Esophagus muscularis mucosa (tissue), 4 donors: ENCODE results near the gene SLC25A41.
A peak's percentile ranks its signal among the peaks of the same experiment; 100 is the strongest.

ENCODE experiments used
- CTCF ChIP-seq, 3 experiments: fragments of 200-600 bp in 2 of 3; fragments of 450-650 bp in 1 of 3; sonication (generic) in 2 of 3; IDR thresholded peaks; one replicate each; pipeline ENCODE4 v1.5.1; 2017 to 2019; ENCODE audit warnings: antibody characterized with exemption in 3 of 3, mild to moderate bottlenecking in 2 of 3, moderate library complexity in 1 of 3
- EP300 ChIP-seq: sonication (generic); formaldehyde crosslinking; IDR thresholded peaks from one replicate; pipeline ENCODE4 v1.6.1; 2017; ENCODE audit warnings: antibody characterized with exemption
- POLR2A ChIP-seq: fragments of 450-650 bp; IDR thresholded peaks from one replicate; pipeline ENCODE4 v1.6.1; 2017; ENCODE audit warnings: antibody characterized with exemption, moderate library complexity, mild to moderate bottlenecking, low read depth
- POLR2AphosphoS5 ChIP-seq, 2 donors: sonication (generic); formaldehyde crosslinking; IDR thresholded peaks; one replicate each; pipeline ENCODE4 v1.6.1; 2017; ENCODE audit warnings: antibody characterized with exemption in 2 of 2

DNA sequence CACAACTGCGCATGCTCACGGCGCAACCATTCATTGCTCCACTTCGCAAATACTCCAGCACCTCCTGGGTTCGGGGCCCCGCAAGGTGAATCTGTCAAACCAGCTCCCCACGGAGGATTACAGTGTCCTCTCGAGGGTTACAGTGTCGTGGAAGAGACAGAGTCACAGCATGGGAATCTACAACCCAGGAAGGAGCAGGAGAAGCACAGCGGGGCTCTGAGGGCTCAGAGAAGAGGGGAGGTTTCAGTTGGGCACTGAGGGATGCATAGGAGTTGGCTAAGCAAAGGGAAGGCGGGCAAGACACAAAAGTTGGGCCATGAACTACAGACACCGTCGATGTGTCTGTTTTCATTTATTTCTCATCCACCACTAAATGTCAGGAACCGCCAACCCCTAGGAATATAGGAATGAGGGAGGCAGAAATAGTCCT lies 39.6 kb downstream of the SLC25A41 start:
- TF ChIP-seq CTCF (IDR thresholded peaks at IDR 0.05) = no peak
- TF ChIP-seq POLR2A = no peak
- no peak for TF ChIP-seq EP300
- TF ChIP-seq POLR2AphosphoS5 (IDR thresholded peaks at IDR 0.05) = peak in 1 of 2 donors; percentile 6
